Lower leg skin (tissue), 3 donors: ENCODE measurements around the gene LHFPL3.

Source experiments
- POLR2A ChIP-seq, 2 donors: fragments of 450-650 bp; IDR thresholded peaks; one replicate each; pipeline ENCODE4 v1.6.1; 2016 to 2017; ENCODE audit warnings: antibody characterized with exemption in 2 of 2, mild to moderate bottlenecking in 1 of 2, moderate library complexity in 1 of 2
- TF ChIP-seq, protein P1 (sequence below), 3 donors: fragments of 450-650 bp; IDR thresholded peaks; one replicate each; pipeline ENCODE4 v1.5.1; 2016; ENCODE audit warnings: antibody characterized with exemption in 3 of 3, mild to moderate bottlenecking in 3 of 3, moderate library complexity in 2 of 3

- TF ChIP-seq, protein P1, sequence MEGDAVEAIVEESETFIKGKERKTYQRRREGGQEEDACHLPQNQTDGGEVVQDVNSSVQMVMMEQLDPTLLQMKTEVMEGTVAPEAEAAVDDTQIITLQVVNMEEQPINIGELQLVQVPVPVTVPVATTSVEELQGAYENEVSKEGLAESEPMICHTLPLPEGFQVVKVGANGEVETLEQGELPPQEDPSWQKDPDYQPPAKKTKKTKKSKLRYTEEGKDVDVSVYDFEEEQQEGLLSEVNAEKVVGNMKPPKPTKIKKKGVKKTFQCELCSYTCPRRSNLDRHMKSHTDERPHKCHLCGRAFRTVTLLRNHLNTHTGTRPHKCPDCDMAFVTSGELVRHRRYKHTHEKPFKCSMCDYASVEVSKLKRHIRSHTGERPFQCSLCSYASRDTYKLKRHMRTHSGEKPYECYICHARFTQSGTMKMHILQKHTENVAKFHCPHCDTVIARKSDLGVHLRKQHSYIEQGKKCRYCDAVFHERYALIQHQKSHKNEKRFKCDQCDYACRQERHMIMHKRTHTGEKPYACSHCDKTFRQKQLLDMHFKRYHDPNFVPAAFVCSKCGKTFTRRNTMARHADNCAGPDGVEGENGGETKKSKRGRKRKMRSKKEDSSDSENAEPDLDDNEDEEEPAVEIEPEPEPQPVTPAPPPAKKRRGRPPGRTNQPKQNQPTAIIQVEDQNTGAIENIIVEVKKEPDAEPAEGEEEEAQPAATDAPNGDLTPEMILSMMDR (IDR thresholded peaks at IDR 0.05) = no peak
- no peak for TF ChIP-seq POLR2A (IDR thresholded peaks at IDR 0.05)
Observed at GRCh38 chr7:104553074-104553473, 224.7 kb downstream of the LHFPL3 start.
